Measurements from ENCODE around the gene SLC39A11.
A peak's percentile ranks its signal among the peaks of the same experiment; 100 is the strongest.

SLC39A11 gene

DNA sequence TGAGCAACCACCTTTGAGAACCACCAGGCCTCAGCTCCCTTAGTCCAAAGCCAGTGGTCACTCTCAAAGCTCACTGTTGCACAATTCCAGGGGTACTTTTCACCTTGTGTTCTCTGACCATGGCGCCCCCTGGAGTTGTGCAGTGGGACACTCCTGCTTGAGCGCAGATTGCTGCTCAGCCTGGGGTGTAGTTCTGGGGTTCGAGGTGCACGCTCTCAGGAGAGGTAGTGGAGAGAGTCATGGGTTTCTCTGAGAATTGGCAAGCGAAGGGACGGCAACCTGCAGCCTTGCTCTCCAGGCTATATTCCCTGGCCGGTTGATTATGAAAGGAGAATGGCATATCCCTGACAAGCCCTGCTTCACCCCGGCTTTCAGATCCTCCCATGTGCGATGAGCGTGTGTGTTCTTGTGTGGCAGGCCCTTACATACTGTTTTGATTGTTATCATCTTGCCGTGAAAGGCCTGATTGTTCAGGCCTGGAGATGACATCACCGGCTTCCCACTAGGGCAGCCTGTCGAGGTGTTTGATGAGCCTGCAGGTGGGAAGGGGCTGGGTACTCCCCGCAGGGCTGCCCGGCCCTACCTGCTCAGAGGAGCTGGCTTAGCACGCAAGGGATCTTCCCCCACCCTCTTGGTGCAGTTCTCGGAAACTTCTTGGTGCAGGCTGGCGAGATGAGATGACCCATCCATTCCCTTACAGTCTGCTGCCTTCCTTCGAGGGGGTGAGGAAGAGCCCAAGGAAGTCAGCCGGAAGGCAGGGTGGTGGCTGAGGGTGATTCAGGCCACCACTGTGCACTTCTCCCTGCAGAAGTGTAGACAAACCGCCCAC, 431.2 kb downstream of the SLC39A11 start:
- peak; percentile 49 for TF ChIP-seq CTCF (IDR thresholded peaks at IDR 0.05; ENCODE audit: low read depth, low read length)
- no peaks in the 10 kb centered on the region for H3K27me3 ChIP-seq (ENCODE audit: insufficient read depth, low read depth, severe bottlenecking)
- H3K36me3 ChIP-seq, result peaks cover 4% of the 10 kb centered on the region; the same call in 1 of the 2 replicates
- no peak for DNase-seq
- no peak overlapping the region for H3K4me3 ChIP-seq (ENCODE audit: low read depth, low read length)
- no peak overlapping the region for H3K27ac ChIP-seq
- H3K9me3 ChIP-seq (ENCODE audit: severe bottlenecking), result peaks cover 5% of the 10 kb centered on the region

- Histone ChIP-seq H3K27ac (no peak overlapping the region), H3K27me3 (ENCODE audit: insufficient read depth, low read depth, severe bottlenecking) (no peaks in the 10 kb centered on the region), H3K9me3 (ENCODE audit: severe bottlenecking) (peaks cover 5% of the 10 kb centered on the region), H3K4me3 (ENCODE audit: low read depth, low read length) (no peak overlapping the region), H3K36me3 (peaks cover 4% of the 10 kb centered on the region; the same call in 1 of the 2 replicates)
- no peak for TF ChIP-seq CTCF (IDR thresholded peaks at IDR 0.05; ENCODE audit: low read depth, low read length)
- DNase-seq, result no peak
Measured at GRCh38 chr17:72660274-72661115, 432.0 kb downstream of the SLC39A11 start.

- H3K36me3 ChIP-seq, result peaks cover 4% of the 10 kb centered on the region; the same call in 1 of the 2 replicates
- no peaks in the 10 kb centered on the region for H3K27me3 ChIP-seq (ENCODE audit: insufficient read depth, low read depth, severe bottlenecking)
- H3K27ac ChIP-seq, result no peak overlapping the region
- H3K9me3 ChIP-seq (ENCODE audit: severe bottlenecking), result peaks cover 5% of the 10 kb centered on the region
- no peak overlapping the region for H3K4me3 ChIP-seq (ENCODE audit: low read depth, low read length)
- no peak for TF ChIP-seq CTCF (IDR thresholded peaks at IDR 0.05; ENCODE audit: low read depth, low read length)
- DNase-seq, result no peak
Measured at GRCh38 chr17:72659811-72660210, 432.7 kb downstream of the SLC39A11 start.

DNA sequence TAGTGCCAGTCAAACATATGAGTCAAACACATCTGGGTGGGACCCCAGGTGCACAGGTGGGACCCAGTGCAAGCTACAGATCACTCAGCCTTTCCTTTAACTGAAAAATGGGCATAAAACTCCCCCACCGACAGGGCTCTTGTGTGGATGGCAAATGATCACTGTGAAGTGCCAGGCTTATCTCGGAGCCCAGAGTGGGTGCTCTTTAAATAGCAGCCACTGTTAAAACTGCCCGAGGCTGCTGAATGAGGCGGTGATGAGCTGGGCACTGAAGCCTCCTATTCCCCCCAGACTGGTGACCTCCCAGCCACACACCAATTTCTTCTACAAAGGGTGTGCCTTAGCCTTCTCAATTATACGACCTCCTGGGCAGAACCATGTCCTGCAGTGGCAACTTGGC, 433.8 kb downstream of the SLC39A11 start:
- H3K27ac ChIP-seq, result no peak overlapping the region
- H3K27me3 ChIP-seq (ENCODE audit: insufficient read depth, low read depth, severe bottlenecking), result no peaks in the 10 kb centered on the region
- TF ChIP-seq CTCF (IDR thresholded peaks at IDR 0.05; ENCODE audit: low read depth, low read length), result no peak
- peaks cover 4% of the 10 kb centered on the region; the same call in 1 of the 2 replicates for H3K36me3 ChIP-seq
- peaks cover 3% of the 10 kb centered on the region for H3K9me3 ChIP-seq (ENCODE audit: severe bottlenecking)
- H3K4me3 ChIP-seq (ENCODE audit: low read depth, low read length), result no peak overlapping the region
- no peak for DNase-seq

DNA sequence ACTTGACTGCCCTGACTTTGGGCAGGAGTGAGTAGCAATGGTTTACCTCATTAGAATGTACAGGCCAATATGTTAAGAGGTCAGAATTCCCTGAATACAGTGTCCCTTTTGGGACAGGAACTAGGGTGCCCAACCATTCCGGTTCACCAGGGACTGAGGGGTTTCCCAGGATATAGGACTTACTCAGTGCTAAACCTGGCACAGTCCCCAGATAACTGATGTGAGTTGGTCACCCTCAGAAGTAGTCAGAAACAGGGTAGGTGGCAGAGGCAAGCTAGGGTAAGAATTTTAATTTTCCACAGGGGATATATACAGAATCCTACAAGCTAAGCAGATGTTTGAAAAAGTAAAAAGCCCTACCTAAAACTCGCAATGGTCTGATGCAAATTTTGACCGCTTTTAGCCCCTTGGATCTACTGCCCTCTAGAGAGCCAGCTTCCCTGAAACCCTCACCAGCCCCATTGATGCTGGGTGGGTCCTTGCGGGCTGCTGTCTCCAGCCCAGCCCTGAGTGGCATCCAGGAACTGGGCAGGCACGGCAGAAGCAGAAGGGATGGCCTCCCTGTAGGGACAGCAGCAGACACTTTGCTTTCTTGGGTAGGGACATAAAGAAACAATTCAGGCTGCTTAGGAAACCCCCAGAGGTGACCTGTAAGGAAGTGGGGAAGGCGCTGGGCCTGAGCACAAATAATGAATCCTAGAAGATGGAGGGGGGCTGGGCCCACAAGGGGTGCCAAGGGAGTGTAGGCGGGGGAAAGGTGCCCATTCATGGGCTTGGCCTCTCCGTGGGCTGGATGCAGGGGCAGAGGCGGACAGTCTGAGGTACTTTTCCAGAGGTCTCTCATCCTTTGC, 434.8 kb downstream of the SLC39A11 start:
- Histone ChIP-seq H3K9me3 (ENCODE audit: severe bottlenecking) (no peaks in the 10 kb centered on the region), H3K4me3 (ENCODE audit: low read depth, low read length) (no peak overlapping the region), H3K27ac (no peak overlapping the region), H3K27me3 (ENCODE audit: insufficient read depth, low read depth, severe bottlenecking) (no peaks in the 10 kb centered on the region), H3K36me3 (0 out of 2 replicates have a peak, but pooled peaks cover 4% of the 10 kb centered on the region)
- DNase-seq, result no peak
- TF ChIP-seq CTCF (IDR thresholded peaks at IDR 0.05; ENCODE audit: low read depth, low read length), result 0 out of 2 replicates have a peak, but pooled peaks have one; percentile 22

Measured in WERI-Rb-1 (cell line).